GM21526 (cell line): ENCODE results near the gene S100Z.
"Not testable (repeated sequence)": the region's sequence is repeated elsewhere in the genome, so short reads cannot be mapped to it uniquely, and the experiment has no call there.

Experiments
- ATAC-seq: cut with Tn5 transposase; IDR thresholded peaks from one replicate; pipeline ENCODE4 v1.9.1; 2021; ENCODE audit warnings: moderate library complexity; ENCODE audit not compliant: unreplicated experiment, low FRiP score

S100Z gene

GRCh38 chr5:76867827-76868693 lies 18.2 kb downstream of the S100Z start:
- no peak for ATAC-seq

- no peak for ATAC-seq
These were observed 20.2 kb downstream of the S100Z start for GRCh38 chr5:76870046-76870445.

GRCh38 chr5:76874088-76874581 lies 24.3 kb downstream of the S100Z start:
- ATAC-seq: no peak

GRCh38 chr5:76888733-76889300 lies 39.0 kb downstream of the S100Z start:
- ATAC-seq: no peak

GRCh38 chr5:76893294-76893693 lies 43.5 kb downstream of the S100Z start:
- ATAC-seq: no peak

GRCh38 chr5:76896196-76896595 lies 46.4 kb downstream of the S100Z start:
- ATAC-seq: no peak

- ATAC-seq: no peak
These were observed 51.7 kb downstream of the S100Z start for GRCh38 chr5:76901522-76901921.

- no peak for ATAC-seq
These were observed 58.4 kb downstream of the S100Z start for GRCh38 chr5:76908166-76908565.

GRCh38 chr5:76910344-76910933 lies 60.6 kb downstream of the S100Z start:
- not testable (repeated sequence) for ATAC-seq

- ATAC-seq: not testable (repeated sequence)
These were observed 64.9 kb downstream of the S100Z start for GRCh38 chr5:76914671-76915070.

GRCh38 chr5:76918539-76918938 lies 68.7 kb downstream of the S100Z start:
- ATAC-seq: no peak

GRCh38 chr5:76920491-76920890 lies 70.7 kb downstream of the S100Z start:
- ATAC-seq: no peak

GRCh38 chr5:76926329-76927105 lies 76.7 kb downstream of the S100Z start:
- no peak for ATAC-seq

- ATAC-seq: no peak
These were observed 78.1 kb downstream of the S100Z start for GRCh38 chr5:76927961-76928360.

GRCh38 chr5:76930083-76930482 lies 80.3 kb downstream of the S100Z start:
- ATAC-seq: no peak

GRCh38 chr5:76938177-76938576 lies 88.4 kb downstream of the S100Z start:
- ATAC-seq: no peak

GRCh38 chr5:76941000-76941399 lies 91.2 kb downstream of the S100Z start:
- ATAC-seq: no peak

- ATAC-seq: no peak
These were observed 91.6 kb downstream of the S100Z start for GRCh38 chr5:76941442-76941841.

- ATAC-seq: no peak
These were observed 92.8 kb downstream of the S100Z start for GRCh38 chr5:76942581-76942980.

- ATAC-seq: no peak
These were observed 93.2 kb downstream of the S100Z start for GRCh38 chr5:76943006-76943405.

GRCh38 chr5:76944638-76945037 lies 94.8 kb downstream of the S100Z start:
- no peak for ATAC-seq
